NK-92 (cell line): ENCODE measurements around the gene TRAK1.

Experiments
- DNase-seq: peaks from one replicate; lab custom pipeline; 2025; ENCODE audit not compliant: unreplicated experiment; lab: John Stamatoyannopoulos, UW

Gene TRAK1

DNA sequence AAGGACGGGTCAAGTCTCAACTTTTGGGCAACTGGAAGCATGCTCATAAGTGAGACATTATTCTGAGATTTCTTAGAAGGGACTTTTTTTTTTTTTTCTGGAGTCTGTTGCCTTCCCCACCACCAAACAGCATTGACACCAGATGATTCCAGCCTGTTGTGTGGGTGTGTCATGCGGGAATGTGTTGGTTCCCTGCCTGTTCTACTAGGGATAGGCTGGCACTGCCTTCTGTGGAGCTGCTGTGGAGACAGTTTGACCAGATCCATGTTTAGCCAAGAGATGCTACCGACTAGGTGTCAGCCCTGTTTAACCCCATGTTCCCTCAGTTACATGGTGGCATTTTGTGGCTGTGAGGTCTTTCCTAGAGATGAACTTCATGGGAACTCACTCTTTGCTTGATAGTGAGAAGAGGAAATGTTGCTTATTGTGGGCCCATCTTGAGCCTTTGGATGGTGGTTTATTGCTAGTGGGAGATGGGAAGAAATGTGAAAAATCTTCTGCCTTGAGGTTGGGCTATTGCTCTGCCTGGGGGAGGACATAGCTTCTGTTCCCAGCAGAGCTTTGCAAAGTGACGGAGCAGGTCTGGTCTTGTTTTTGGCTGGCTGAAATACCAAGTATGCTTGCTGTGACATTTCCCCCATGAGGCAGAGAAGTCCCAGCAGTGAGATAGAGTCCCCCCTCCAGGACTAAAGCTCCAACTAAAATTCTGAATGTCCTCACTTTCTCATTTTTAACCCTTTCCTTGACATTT, 31.3 kb downstream of the TRAK1 start:
- DNase-seq = no peak

DNA sequence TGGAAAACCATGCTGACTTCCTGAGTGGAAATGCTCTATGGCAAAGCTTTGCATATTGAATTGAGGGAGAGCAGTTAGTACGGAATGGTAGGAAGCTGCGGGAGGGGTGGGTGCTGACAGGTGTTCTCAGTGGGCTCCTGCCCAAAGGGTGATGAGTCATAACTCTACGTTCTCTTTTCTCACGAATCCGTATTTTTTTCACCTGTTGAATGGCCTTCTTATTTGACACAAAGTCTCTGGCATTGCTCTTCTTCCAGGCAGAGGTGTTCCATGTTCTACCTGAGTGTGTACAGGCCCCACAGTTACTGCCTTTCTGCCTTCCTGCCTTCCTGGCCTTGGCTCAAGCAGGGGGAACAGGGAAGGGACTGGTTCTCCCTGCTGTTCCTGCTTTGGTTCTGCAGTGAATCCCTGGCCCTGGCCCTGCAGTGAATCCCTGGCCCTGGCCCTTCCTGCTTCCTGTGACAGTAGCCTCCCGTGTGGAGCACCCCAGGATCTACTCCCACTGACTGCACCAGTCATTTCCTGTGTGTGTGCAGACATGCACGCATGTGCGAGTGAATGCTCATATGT, 31.9 kb downstream of the TRAK1 start:
- no peak for DNase-seq

DNA sequence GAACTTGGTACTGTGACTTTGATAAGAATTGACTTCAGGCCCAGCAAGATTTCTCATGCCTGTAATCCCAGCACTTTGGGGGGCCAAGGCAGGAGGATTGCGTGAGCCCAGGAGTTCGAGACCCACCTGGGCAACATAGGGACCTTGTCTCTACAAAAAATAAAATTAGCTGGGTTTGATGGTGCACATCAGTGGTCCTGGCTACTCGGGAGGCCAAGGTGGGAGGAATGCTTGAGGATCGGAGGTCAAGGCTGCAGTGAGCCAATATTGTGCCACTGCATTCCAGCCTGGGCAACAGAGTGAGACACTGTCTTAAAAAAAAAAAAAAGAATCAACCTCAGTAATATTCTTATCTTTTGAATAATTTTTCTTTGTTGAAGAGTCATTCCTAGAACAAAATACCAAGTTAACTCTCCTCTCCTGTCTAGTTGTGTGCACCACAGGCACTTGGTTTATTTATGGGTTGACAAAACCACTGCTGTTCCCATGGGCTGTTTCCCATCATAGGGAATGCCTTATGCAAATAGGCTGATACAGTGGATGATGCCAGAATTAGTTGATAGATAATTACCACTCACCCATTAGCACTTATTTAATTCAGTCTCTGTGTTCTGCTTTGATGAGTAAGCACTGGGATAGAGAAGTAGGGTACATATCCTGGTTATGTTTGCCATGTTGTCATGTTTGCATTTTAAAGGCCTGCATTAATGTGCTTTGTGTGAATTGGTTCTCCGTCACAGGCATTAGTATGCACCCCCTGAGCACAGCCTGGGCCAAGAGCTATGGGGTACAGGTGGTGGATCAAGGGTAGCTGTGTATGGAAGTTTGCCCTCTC, 32.9 kb downstream of the TRAK1 start:
- DNase-seq = no peak

DNA sequence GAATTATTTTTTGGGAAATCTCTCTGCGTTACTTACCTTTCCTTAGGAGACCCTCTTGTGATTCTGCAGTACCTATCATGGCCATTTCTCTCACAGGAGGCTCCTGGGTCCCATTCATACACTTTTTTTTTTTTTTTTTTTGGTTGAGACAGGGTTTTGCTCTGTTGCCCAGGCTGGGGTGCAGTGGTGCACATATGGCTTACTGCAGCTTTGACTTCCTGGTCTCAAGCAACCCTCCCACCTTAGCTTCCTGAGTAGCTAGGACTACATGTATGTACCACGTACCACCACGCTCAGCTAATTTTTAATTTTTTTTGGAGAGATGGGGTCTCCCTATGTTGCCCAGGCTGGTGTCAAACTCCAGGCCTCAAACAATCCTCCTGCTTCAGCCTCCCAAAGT, 36.1 kb downstream of the TRAK1 start:
- DNase-seq = no peak

DNA sequence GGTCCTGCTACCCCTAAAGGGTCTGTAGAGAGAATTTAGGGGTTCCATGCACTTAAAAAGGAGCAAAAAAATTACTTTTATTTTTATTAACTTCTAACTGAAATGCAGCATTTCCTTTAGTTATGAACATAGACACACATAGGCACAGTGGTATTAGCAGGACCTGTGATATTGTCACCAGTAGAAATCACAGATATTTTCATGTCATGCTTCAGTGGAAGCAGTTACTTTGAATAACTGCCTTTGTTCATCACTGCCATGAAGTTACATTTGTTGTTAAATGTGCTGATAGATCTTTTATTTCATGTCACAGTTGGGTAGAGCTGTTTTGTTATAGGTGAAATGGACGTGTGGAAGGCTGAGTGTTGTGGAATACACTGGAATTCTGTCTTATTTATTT, 37.4 kb downstream of the TRAK1 start:
- no peak for DNase-seq

DNA sequence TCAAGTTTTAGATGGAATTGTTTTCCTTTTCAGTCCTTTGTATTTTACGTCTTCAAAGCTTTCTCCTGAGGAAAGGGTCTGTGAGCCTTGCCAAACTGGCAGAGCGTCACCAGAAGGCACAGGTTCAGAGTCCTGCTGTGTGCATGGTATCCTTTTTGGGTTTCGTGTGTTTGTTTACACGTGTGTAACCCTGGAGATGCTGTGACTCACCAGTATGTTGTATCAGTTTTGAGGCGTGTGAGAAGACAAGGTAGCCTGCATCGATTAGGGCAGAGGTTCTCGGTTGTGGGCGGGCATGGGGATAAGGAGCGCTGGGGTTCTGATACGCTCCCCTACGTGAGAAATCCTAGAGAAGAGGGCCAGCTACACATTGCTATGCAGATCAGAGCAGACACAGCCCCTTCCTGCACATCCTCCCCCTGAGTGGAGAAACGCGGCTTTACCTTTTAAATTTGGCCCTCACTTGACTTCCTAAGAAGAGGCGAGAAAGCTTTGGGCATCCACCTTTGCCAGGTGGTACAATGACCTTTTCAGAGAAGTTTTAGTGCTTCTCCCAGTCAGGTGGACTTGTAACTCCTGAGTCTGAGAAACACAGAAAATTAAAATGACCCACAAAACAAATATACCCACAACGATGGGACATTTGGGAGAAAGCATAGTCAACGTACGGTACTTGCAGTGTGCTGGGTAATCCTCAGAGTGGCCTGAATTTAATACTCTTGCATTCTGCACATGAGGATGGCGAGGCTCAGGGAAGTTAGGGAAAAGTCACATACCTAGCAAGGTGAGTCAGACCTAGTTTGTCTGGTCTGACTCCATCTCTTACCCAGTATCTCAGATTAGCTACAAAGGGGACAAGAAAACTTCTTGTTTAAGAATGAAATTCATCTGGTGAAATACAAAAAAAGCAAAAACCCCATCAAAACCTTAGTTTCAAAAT, 38.1 kb downstream of the TRAK1 start:
- DNase-seq = no peak

DNA sequence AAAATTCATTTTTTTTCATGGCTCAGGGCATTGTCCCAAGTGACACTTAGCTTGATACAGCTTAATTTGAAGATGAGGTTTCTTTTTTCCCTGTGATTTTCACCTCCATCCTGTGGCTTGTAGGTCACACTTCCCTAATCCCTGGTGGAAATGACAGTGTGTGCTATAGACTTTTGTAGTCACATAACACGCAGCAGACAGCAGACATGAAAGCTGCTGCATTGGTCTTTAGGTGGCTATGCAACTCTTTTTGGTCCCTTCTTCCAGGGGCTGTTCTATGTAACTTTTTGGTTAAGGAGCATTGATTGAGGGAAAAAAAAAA, 38.8 kb downstream of the TRAK1 start:
- DNase-seq = no peak

DNA sequence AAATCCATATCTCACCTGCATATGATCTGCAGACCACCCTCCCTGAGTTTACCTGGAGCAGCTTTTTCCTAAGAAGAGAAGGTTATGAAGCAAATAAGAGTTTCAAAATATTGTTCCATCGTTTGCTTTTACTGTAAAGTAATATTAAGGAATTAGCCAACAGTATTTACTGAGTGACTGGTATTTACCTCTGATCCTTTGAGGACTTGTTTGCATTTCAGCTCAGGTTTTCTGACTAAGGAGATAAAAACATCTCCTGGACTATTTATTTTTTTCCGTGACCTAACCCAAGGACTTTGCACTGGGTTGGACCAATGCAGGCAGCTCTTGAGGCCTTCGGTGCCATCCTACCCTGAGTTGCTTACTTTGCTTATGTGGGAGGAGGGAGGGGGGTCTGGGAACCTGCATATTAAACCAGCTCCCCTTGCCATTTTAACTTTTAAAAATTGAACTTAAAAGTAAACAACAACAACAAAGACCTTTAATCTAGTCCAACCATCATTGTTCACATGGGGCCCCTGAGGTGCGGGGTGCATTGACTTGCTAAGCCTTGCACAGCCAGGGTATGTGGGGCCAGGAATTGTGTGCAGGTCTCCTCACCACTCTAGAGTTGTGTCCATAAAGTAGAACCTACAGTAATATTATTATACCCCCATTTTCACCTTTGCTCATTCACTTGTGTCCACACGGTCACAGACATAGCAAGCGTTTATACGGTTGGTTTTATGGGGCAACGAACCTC, 39.3 kb downstream of the TRAK1 start:
- no peak for DNase-seq

DNA sequence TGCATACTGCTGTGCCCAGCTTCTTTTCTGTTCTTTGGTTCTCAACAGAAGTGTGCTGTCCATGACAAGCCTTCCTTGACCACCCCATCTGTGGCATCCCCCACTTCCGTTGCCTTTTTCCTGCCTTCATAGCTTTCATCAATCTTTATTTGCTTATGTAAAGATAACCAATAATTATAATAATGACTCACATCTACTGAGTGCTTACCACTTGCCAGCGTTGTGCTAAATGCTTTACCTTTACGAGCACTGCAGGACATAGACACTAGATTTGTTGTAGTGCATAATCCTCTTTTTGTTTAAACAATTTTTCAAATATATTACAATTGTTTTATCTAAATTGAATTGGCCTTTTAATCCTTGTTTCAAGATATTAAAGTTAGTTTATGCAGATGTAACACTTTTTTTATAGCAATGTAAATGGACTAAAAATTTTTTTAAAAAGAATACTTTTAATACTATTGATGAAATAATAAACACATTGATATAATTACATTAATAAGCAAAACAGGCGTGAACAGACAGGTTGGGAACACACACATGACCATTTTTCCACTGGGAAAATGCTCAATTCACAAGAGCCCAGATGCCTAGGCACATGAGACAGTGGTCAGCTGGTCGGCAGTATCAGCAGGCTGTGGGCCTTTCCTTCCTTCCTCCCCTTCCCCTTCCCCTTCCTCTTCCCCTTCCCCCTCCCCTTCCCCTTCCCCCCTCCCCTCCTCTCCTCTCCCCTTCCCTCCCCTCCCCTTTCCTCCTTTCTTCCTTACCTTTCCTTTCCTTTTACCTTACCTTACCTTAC, 42.5 kb downstream of the TRAK1 start:
- DNase-seq = no peak

DNA sequence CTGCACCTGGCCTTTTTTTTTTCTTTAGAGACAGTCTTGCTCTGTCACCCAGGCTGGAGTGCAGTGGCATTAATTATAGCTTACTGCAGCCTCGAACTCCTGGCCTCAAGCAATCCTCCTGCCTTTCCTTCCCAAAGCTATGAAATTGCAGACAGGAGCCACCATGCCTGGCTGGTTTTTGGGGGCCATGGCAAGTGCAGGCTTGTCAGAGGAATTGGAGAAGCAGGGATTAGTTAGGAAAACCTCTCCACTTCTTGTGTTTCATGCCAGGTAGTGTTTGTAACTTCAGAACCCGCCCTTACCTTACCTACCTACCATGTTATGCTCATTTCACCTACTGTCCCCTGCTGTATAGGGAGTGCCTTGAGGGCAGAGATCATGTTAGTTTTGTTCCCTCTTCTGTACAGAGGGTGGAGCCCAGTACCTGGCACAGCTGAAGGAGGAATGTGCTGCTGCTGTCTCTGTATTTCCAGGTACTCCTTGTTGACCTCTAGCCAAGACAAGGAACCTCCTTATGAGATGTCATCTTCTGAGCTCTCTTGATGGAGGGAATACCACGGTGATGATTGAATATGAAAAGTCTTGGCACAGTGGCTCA, 43.8 kb downstream of the TRAK1 start:
- no peak for DNase-seq

DNA sequence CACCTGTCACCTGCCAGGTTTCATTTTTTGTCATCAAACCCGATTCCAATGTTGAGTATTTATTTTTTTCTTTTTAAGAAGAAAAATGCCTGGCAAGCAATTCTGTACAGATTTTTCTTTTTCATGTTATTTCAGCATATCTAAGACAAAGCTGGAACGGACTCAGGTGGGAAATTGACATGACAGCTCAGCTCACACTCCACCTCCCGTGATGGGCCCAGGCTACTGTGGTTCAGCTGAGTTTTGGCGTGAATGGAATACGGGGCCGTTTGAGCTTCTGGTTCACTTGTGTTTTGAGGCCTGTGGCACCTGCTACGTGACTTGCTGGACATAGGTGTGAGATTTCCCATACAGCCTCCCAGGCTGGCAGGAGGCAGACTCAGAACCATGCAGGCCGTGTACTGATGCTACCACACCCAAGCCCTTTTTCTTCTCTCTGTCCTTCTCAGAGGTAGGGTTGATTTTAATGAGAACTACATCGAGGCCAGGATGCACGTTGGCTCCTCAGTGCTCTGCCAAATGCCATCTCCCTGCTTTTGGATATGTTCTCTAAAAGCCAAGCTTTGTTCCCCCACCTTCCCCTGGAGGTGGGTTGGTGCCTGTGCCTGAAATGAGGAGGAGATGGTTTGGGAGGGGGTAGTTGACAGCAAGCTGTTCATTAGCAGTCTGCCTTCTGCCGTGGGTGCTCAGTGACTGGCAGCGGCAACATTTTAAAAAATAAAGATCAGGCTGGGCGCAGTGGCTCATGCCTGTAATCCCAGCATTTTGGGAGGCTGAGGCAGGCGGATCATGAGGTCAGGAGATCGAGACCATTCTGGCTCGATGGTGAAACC, 48.7 kb downstream of the TRAK1 start:
- DNase-seq = no peak

DNA sequence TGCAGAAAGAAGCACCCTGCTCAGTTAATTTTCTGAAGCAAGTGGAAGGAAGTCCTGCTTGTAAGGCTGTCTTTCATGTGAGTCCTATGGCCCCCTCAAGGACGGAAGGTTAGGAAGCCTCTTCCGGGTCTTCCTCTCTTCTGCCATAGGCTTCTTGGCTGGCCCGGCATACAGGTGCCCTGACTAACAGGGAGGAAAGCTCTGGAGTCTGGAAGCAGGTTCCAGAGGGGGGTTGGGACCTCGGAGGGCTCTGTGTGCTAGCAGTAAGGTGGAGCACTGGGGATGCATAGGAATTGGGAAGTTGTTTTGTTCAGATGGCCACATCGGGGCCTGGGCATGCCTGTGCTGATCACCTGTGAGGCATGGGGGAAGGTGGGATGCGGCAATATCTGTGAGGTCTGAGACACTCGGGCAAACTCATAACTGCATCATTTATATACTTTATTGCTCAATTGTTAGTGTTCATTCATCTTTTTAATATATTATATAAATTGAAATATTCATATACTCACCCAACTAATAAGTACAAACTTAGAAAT, 49.6 kb downstream of the TRAK1 start:
- DNase-seq = no peak

DNA sequence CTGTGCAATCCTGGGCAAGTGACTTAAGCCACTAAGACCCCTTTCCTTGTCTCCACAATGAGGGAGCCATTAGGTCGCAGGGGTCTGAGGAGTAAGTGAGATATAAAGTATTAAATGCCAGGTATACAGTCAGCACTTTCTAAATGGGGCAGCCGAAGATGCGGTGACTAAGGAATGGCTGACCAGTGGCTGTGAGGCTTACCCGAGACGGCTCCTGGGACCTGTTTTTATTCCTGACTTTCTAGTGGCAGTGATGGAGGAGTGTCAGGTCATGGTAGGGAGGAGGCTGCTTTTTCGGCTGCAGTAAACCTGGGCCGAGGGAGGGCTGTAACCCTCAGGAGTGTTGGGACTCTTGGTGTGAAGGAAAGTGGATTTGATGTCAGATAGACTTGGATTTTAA, 52.3 kb downstream of the TRAK1 start:
- DNase-seq = no peak

DNA sequence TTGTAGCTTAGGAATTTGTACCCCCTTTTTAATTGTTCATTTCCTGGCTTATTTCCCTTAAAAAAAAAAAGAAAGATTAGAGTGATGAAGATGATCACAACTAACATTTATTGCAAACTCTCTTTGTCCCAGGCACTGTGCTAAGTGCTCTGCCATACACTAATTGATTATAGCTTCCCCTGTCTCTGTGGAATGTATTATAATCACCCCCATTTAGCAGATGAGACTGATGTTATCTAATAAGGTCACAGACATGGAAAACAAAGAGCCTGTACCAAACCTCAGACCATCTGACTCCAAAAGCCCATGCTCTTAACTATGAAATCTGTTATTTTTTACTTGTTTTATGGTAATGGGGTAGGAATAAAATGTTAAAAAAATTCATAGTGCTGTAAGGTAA, 53.1 kb downstream of the TRAK1 start:
- DNase-seq = no peak

DNA sequence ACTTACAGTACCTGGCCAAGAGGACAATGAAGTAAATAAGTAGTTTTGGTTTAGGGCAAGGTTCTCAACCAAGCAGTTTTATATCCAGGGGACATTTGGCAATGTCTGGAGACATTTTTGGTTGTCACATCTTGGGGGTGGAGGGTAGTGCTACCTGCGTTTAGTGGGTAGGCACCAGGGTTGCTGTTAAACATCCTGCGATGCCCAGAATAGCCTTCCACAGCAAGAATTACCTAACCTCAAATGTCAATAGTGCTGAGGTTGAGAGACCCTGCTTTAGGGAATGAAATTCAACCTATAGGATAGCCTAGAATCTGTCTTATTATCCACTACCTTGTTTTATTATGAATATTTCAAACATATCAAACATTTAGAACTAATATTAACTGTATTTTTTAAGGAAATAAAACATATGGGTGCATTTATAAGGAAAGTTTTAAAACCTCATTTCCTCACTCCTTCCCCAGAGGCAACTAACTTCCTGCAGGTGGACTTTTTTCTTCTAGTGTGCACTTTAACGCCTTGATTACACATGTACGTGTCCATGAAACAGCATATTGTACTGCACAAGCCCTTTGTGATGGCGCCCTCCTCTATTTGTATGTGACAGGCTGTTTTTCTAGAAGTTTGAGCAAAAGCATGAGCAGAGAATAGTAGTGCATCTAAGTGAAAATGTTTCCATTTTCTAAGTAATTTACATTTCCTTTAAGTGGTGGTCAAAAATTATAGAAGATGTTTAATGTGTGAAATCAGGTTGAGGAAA, 57.1 kb downstream of the TRAK1 start:
- no peak for DNase-seq

DNA sequence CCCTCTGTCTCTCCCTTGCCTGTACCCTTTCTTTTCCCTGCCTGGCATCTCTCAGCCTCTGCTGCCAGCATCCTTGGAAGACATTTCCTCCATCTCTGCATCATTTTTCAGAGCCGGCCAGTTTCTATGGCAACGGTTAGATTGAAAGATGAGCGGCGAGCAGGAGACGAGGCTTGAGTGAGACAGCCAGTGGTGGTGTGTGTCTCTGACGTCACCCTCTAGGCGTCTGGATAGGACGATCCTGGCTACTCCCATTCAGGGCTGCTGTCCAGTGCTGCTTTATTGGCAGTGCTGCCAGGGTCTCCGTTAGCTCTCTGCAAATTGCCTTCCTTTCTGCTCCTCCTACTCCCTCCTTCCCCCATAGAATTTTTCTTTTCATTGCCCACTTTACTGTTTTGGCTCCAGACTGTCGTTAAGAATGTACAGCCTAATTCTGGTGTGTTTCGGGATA, 57.9 kb downstream of the TRAK1 start:
- no peak for DNase-seq

DNA sequence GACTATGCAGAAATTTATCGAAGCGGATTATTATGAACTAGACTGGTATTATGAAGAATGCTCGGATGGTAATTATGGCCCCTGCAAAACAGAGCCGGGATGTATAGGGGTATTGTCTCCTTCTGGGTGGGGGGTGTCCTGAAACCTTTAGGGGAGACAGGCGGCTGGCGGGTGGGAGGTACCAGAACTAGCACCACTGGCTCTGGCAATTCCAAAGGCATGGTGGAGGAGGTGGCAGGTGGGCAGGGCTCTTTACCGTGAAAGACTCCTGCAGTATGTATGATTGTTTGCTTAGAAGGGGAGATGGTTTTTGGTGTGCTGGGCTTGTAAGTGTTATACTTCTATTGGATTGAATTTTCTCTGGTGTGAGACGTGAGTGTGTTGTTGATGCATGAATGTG, 58.4 kb downstream of the TRAK1 start:
- DNase-seq = no peak
